Measurements from ENCODE around the gene CENPV. TPM values are rescaled to one million over a fixed set of nuclear protein-coding genes. Genes with fewer than 3 reads are reported as not detected.
"Not testable (repeated sequence)": the region's sequence is repeated elsewhere in the genome, so short reads cannot be mapped to it uniquely, and the experiment has no call there.

The CENPV gene
- total RNA-seq (40.4 and 46.2 TPM in 2 replicates), polyA plus RNA-seq (51.0 and 52.4 TPM in 2 replicates)

- Histone ChIP-seq H3K4me3 (peak within 1 kb of the TSS; percentile 76), H3K27me3 (no peaks in the 10 kb centered on the region), H3K4me2 (peak within 1 kb of the TSS; percentile 90), H3K9me2 (replicated peaks; ENCODE audit: insufficient read depth) (no peaks in the 10 kb centered on the region), H3K79me2 (peaks cover 33% of the 10 kb centered on the region), H4K20me1 (ENCODE audit: insufficient read depth, poor library complexity, severe bottlenecking) (peaks cover 3% of the 10 kb centered on the region), H3K9me3 (ENCODE audit: low read depth) (no peaks in the 10 kb centered on the region), H3K36me3 (replicated peaks; ENCODE audit: insufficient read depth, low read depth) (no peaks in the 10 kb centered on the region), H3K4me1 (ENCODE audit: insufficient read depth) (no peaks in the 10 kb centered on the region), H2AFZ (peak within 1 kb of the TSS; percentile 94), H3K27ac (peak within 1 kb of the TSS; percentile 91)
- TF ChIP-seq CTCF (IDR thresholded peaks at IDR 0.05; ENCODE audit: poor library complexity) (no peak), EZH2phosphoT487 (IDR thresholded peaks at IDR 0.05; ENCODE audit: low read depth, severe bottlenecking, unreplicated experiment) (no peak), EZH2 (IDR thresholded peaks at IDR 0.05; ENCODE audit: borderline replicate concordance) (no peak)
- WGBS (ENCODE audit: low lambda C conversion rate, missing lambda C conversion rate), result 29% methylated on average over 54 of the region's 83 CpGs
- DNase-seq (ENCODE audit: low spot score), result peak; percentile 85
Measured at GRCh38 chr17:16353317-16354174, at the start of gene CENPV. CENPV (minus strand) TSS chr17:16353469; CDS start chr17:16353436, 33 bp downstream.

GRCh38 chr17:16398270-16399267, 45.3 kb upstream of the CENPV start:
- H3K4me3 ChIP-seq, result no peak overlapping the region
- peaks cover 5% of the 10 kb centered on the region for H3K4me1 ChIP-seq (ENCODE audit: insufficient read depth)
- H3K27me3 ChIP-seq, result no peaks in the 10 kb centered on the region
- no peaks in the 10 kb centered on the region for H3K9me2 ChIP-seq (replicated peaks; ENCODE audit: insufficient read depth)
- H4K20me1 ChIP-seq (ENCODE audit: insufficient read depth, poor library complexity, severe bottlenecking), result no peaks in the 10 kb centered on the region
- no peak for DNase-seq (ENCODE audit: low spot score)
- TF ChIP-seq EZH2 (IDR thresholded peaks at IDR 0.05; ENCODE audit: borderline replicate concordance) (no peak), CTCF (IDR thresholded peaks at IDR 0.05; ENCODE audit: poor library complexity) (no peak), EZH2phosphoT487 (IDR thresholded peaks at IDR 0.05; ENCODE audit: low read depth, severe bottlenecking, unreplicated experiment) (no peak)
- H3K4me2 ChIP-seq, result no peak overlapping the region
- peak overlapping the region; percentile 19 for H3K27ac ChIP-seq
- 37% methylated on average over 9 of the region's 9 CpGs for WGBS (ENCODE audit: low lambda C conversion rate, missing lambda C conversion rate)
- no peaks in the 10 kb centered on the region for H3K79me2 ChIP-seq
- no peaks in the 10 kb centered on the region for H3K36me3 ChIP-seq (replicated peaks; ENCODE audit: insufficient read depth, low read depth)
- H2AFZ ChIP-seq, result no peak overlapping the region
- H3K9me3 ChIP-seq (ENCODE audit: low read depth), result no peaks in the 10 kb centered on the region

DNA sequence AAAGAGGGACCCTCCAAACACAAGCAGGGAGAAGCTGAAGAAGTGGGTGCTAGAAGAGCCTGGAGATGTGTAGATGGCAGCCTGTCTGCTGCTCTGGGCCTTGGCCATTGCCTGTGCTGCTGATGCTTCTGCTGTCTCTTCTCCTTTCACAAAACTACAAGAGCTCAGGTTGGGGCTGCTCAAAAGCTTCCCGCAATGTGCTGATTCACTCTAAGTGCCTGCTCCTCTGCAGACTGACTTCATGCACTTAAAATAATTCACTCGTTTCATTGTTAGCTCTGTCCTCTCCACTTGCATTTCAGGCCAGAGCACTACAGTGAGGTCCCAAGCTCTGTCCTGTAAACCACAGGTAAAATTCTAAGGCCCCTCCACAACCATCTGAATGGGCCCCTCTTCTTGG, 43.4 kb upstream of the CENPV start:
- not testable (repeated sequence) for H3K4me2 ChIP-seq; H3K9me3 ChIP-seq (ENCODE audit: low read depth); DNase-seq (ENCODE audit: low spot score); H3K79me2 ChIP-seq; H3K36me3 ChIP-seq (replicated peaks; ENCODE audit: insufficient read depth, low read depth); H3K9me2 ChIP-seq (replicated peaks; ENCODE audit: insufficient read depth); H3K4me3 ChIP-seq; H3K4me1 ChIP-seq (ENCODE audit: insufficient read depth); H3K27ac ChIP-seq; H3K27me3 ChIP-seq; H4K20me1 ChIP-seq (ENCODE audit: insufficient read depth, poor library complexity, severe bottlenecking); H2AFZ ChIP-seq
- WGBS (ENCODE audit: low lambda C conversion rate, missing lambda C conversion rate), result 74% methylated on average over 2 of the region's 2 CpGs

GRCh38 chr17:16395887-16396286, 42.6 kb upstream of the CENPV start:
- H3K4me3 ChIP-seq; DNase-seq (ENCODE audit: low spot score); H3K4me1 ChIP-seq (ENCODE audit: insufficient read depth); H3K79me2 ChIP-seq; H3K36me3 ChIP-seq (replicated peaks; ENCODE audit: insufficient read depth, low read depth); H3K27me3 ChIP-seq; H4K20me1 ChIP-seq (ENCODE audit: insufficient read depth, poor library complexity, severe bottlenecking); H3K9me3 ChIP-seq (ENCODE audit: low read depth); H3K27ac ChIP-seq; H2AFZ ChIP-seq; H3K9me2 ChIP-seq (replicated peaks; ENCODE audit: insufficient read depth); H3K4me2 ChIP-seq: not testable (repeated sequence)
- 63% methylated on average over 4 of the region's 4 CpGs for WGBS (ENCODE audit: low lambda C conversion rate, missing lambda C conversion rate)

DNA sequence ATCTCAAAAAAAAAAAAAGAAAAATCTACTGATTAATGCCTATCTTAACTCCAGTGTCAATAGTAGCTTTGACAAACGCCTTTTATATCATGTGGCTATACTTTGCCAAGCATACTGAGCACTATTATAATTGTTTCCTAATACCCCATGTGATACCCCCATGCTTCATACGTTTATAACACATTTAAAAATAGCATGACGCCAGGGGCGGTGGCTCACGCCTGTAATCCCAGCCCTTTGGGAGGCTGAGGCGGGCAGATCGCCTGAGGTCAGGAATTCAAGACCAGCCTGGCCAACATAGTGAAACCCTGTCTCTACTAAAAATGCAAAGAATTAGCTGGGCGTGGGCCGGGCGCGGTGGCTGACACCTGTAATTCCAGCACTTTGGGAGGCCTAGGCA, 39.2 kb upstream of the CENPV start:
- not testable (repeated sequence) for H3K4me3 ChIP-seq; H3K79me2 ChIP-seq; H3K4me1 ChIP-seq (ENCODE audit: insufficient read depth); H4K20me1 ChIP-seq (ENCODE audit: insufficient read depth, poor library complexity, severe bottlenecking); H3K27ac ChIP-seq; DNase-seq (ENCODE audit: low spot score); H3K27me3 ChIP-seq; H3K4me2 ChIP-seq; H3K36me3 ChIP-seq (replicated peaks; ENCODE audit: insufficient read depth, low read depth); H3K9me3 ChIP-seq (ENCODE audit: low read depth); H2AFZ ChIP-seq; H3K9me2 ChIP-seq (replicated peaks; ENCODE audit: insufficient read depth)
- WGBS (ENCODE audit: low lambda C conversion rate, missing lambda C conversion rate), result 91% methylated on average over 11 of the region's 11 CpGs
